ENCODE measurements around the gene MASP1. TPM values are rescaled to one million over a fixed set of nuclear protein-coding genes. Genes with fewer than 3 reads are reported as not detected.

The MASP1 gene
- total and polyA plus RNA-seq, 2 of the 4 experiments (the other 2 are of a cell fraction): 13.1 to 16.2 TPM

DNA sequence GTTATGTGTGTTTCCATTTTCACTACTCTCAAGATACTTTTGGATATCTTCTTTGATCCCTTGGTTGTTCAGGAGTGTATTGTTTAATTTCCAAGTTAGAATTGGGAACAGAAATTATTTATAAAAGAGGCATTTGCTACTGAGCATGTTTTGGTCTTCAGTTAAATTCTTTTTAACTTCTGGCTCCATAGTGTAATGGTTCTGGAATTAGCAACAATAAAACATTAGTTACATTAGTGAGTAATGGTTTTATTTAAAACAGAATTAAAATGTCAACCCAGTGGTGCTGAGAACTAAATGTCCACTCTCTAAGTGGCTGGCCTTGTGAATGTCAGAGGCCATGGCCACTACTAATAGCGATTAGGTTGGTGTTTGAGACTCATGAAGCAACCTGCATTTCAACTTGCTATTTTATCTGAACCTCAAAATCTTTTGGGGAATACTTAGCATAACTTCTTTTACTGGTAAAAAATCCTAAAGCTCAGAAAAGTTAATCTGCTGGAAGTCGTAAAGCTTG lies 19.5 kb upstream of the MASP1 start:
- H3K9me1 ChIP-seq (ENCODE audit: insufficient read depth, low read length): no peaks in the 10 kb centered on the region
- DNase-seq (no peak), ATAC-seq (ENCODE audit: low read depth) (peak; percentile 61)
- H4K20me1 ChIP-seq (ENCODE audit: insufficient read depth, low read length): no peaks in the 10 kb centered on the region
- in situ Hi-C loops (cut with MboI; ENCODE audit: low sequenced_read_pairs): no loop called here
- H3K56ac ChIP-seq (ENCODE audit: extremely low read depth, insufficient read depth, low read length): no peak overlapping the region
- no peak overlapping the region for H3K9ac ChIP-seq (ENCODE audit: low read depth, low read length)
- no peak for TF ChIP-seq RAD21 (IDR thresholded peaks at IDR 0.05; ENCODE audit: low read length)
- no peak for TF ChIP-seq MXI1 (IDR thresholded peaks at IDR 0.05; ENCODE audit: borderline replicate concordance, low read depth, low read length)
- no peak for TF ChIP-seq FOS (IDR thresholded peaks at IDR 0.05; ENCODE audit: low read depth, low read length)
- TF ChIP-seq, protein P1, sequence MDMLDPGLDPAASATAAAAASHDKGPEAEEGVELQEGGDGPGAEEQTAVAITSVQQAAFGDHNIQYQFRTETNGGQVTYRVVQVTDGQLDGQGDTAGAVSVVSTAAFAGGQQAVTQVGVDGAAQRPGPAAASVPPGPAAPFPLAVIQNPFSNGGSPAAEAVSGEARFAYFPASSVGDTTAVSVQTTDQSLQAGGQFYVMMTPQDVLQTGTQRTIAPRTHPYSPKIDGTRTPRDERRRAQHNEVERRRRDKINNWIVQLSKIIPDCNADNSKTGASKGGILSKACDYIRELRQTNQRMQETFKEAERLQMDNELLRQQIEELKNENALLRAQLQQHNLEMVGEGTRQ (IDR thresholded peaks at IDR 0.05; ENCODE audit: low read depth, low read length): no peak
- TF ChIP-seq, protein P2, sequence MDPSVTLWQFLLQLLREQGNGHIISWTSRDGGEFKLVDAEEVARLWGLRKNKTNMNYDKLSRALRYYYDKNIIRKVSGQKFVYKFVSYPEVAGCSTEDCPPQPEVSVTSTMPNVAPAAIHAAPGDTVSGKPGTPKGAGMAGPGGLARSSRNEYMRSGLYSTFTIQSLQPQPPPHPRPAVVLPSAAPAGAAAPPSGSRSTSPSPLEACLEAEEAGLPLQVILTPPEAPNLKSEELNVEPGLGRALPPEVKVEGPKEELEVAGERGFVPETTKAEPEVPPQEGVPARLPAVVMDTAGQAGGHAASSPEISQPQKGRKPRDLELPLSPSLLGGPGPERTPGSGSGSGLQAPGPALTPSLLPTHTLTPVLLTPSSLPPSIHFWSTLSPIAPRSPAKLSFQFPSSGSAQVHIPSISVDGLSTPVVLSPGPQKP (IDR thresholded peaks at IDR 0.05; ENCODE audit: borderline replicate concordance, low read depth, low read length): no peak
- TF ChIP-seq RFX5 (IDR thresholded peaks at IDR 0.05; ENCODE audit: low read depth, low read length): no peak
- no peak for TF ChIP-seq SMC3 (IDR thresholded peaks at IDR 0.05; ENCODE audit: low read depth, low read length)
- no peak for TF ChIP-seq CEBPB (IDR thresholded peaks at IDR 0.05; ENCODE audit: low read depth, low read length)
- no peak for TF ChIP-seq CHD1 (IDR thresholded peaks at IDR 0.05; ENCODE audit: low read depth, low read length)
- TF ChIP-seq POLR2A (IDR thresholded peaks at IDR 0.05; ENCODE audit: low read depth, low read length): no peak
- TF ChIP-seq RCOR1 (IDR thresholded peaks at IDR 0.05; ENCODE audit: insufficient replicate concordance, low read length): no peak
- no peak overlapping the region for H3K23ac ChIP-seq (ENCODE audit: low read depth, low read length)
- H2AK9ac ChIP-seq (replicated peaks; ENCODE audit: low read depth, low read length, poor library complexity): no peak overlapping the region
- no peak overlapping the region for H2BK20ac ChIP-seq (ENCODE audit: low read depth, low read length)
- peak overlapping the region; percentile 80; the same call in 1 of the 2 replicates for H3K18ac ChIP-seq (ENCODE audit: low read depth, low read length)
- H3K4ac ChIP-seq (ENCODE audit: low read depth, low read length): no peak overlapping the region
- H3K27ac ChIP-seq (ENCODE audit: insufficient read depth, low read length): no peak overlapping the region
- ChIA-PET POLR2A (ENCODE audit: unreplicated experiment) (no interaction called here), CTCF (interaction anchor here (1.0 kb wide), 1 partner anchor 9 kb away, joined by 6 read pairs; no protein-coding TSS in a partner anchor)
- H3K9me3 ChIP-seq (ENCODE audit: control insufficient read depth, insufficient read depth, low read length): no peaks in the 10 kb centered on the region
- H3K36me3 ChIP-seq (ENCODE audit: control insufficient read depth, insufficient read depth, low read length): no peaks in the 10 kb centered on the region
- peaks cover 4% of the 10 kb centered on the region for H3K4me1 ChIP-seq (ENCODE audit: control insufficient read depth, insufficient read depth, low read length)
- no peak overlapping the region for H3K4me3 ChIP-seq (ENCODE audit: insufficient read depth, low read depth, low read length)
- intact Hi-C loops (cut with micrococcal nuclease): loop anchor here (10.0 kb wide), 1 partner anchor 466 kb away; the partner anchor contains the start of gene ADIPOQ
- H4K5ac ChIP-seq (ENCODE audit: low read depth, low read length): no peak overlapping the region
- H4K8ac ChIP-seq (ENCODE audit: low read depth in 2 of 2, low read length in 2 of 2): no peak overlapping the region; a peak in 1 of 4 replicates
- H3K27me3 ChIP-seq (ENCODE audit: control insufficient read depth, insufficient read depth, low read length): peaks cover 9% of the 10 kb centered on the region
- H2AFZ ChIP-seq (replicated peaks; ENCODE audit: low read length, poor library complexity): no peak overlapping the region
- BruUV-seq (replicated peaks): no TSS peak
- H2BK15ac ChIP-seq (ENCODE audit: low read depth, low read length): no peak overlapping the region
- H3K79me1 ChIP-seq (ENCODE audit: low read depth in 1 of 2, low read length in 2 of 2): no peaks in the 10 kb centered on the region
- H3K14ac ChIP-seq (replicated peaks; ENCODE audit: low read depth, low read length): no peak overlapping the region
- 100% methylated on average over 1 of the region's 2 CpGs; no CpG with 5 or more reads in 1 of the 2 experiments for WGBS, 2 experiments (ENCODE audit: extremely low coverage in 2 of 2, insufficient read length in 1 of 2)
- H4K91ac ChIP-seq (ENCODE audit: insufficient read depth, low read depth, low read length): no peak overlapping the region
- H2BK120ac ChIP-seq (ENCODE audit: low read depth, low read length): no peak overlapping the region
- no peak overlapping the region for H2AK5ac ChIP-seq (ENCODE audit: low read depth, low read length)
- no peak overlapping the region for H3K4me2 ChIP-seq (ENCODE audit: low read depth, low read length)
- dilution Hi-C loops (cut with HindIII; ENCODE audit: low sequenced_read_pairs, unreplicated experiment): loop anchor here (25.0 kb wide), 1 partner anchor 376 kb away; no protein-coding TSS in a partner anchor
- peak overlapping the region; percentile 71 for H2BK5ac ChIP-seq (ENCODE audit: low read depth, low read length, poor library complexity, severe bottlenecking)

All from IMR-90 (cell line).